Fibroblast of peridontal ligament (primary cell): ENCODE results near the gene NHSL2.
A peak's percentile ranks its signal among the peaks of the same experiment; 100 is the strongest.
"Not testable (repeated sequence)": the region's sequence is repeated elsewhere in the genome, so short reads cannot be mapped to it uniquely, and the experiment has no call there.

ENCODE experiments used
- DNase-seq: peaks from one replicate; pipeline ENCODE4 v3.0.0-alpha.2; 2010; ENCODE audit errors: extremely low read depth

Gene NHSL2

GRCh38 chrX:72041871-72042851 is 131.5 kb downstream of the NHSL2 start:
- DNase-seq: peak; percentile 34

GRCh38 chrX:72042852-72043248 is 132.2 kb downstream of the NHSL2 start:
- no peak for DNase-seq

GRCh38 chrX:72043636-72044035 is 133.0 kb downstream of the NHSL2 start:
- no peak for DNase-seq

GRCh38 chrX:72045141-72045540 is 134.5 kb downstream of the NHSL2 start:
- DNase-seq: no peak

- no peak for DNase-seq
These were observed 135.1 kb downstream of the NHSL2 start for GRCh38 chrX:72045552-72046277.

- DNase-seq: no peak
These were observed 135.8 kb downstream of the NHSL2 start for GRCh38 chrX:72046447-72046846.

- DNase-seq: no peak
These were observed 138.1 kb downstream of the NHSL2 start for GRCh38 chrX:72048510-72049455.

- no peak for DNase-seq
These were observed 139.4 kb downstream of the NHSL2 start for GRCh38 chrX:72050011-72050410.

- DNase-seq: no peak
These were observed 140.9 kb downstream of the NHSL2 start for GRCh38 chrX:72051589-72051988.

- DNase-seq: peak; percentile 35
These were observed 141.9 kb downstream of the NHSL2 start for GRCh38 chrX:72052415-72053090.

GRCh38 chrX:72053508-72053907 is 142.9 kb downstream of the NHSL2 start:
- no peak for DNase-seq

GRCh38 chrX:72054779-72055489 is 144.3 kb downstream of the NHSL2 start:
- no peak for DNase-seq

GRCh38 chrX:72057331-72057730 is 146.7 kb downstream of the NHSL2 start:
- peak; percentile 19 for DNase-seq

- DNase-seq: no peak
These were observed 147.2 kb downstream of the NHSL2 start for GRCh38 chrX:72057849-72058248.

GRCh38 chrX:72058346-72058745 is 147.7 kb downstream of the NHSL2 start:
- DNase-seq: not testable (repeated sequence)

- no peak for DNase-seq
These were observed 149.7 kb downstream of the NHSL2 start for GRCh38 chrX:72060196-72060920.

GRCh38 chrX:72060921-72061490 is 150.4 kb downstream of the NHSL2 start:
- no peak for DNase-seq

- DNase-seq: peak; percentile 38
These were observed 152.3 kb downstream of the NHSL2 start for GRCh38 chrX:72062916-72063315.
